GM21717 (cell line): ENCODE results near the gene CCNJ.

Source experiments
- ATAC-seq: cut with Tn5 transposase; IDR thresholded peaks from one replicate; pipeline ENCODE4 v1.9.1; 2021; ENCODE audit warnings: mild to moderate bottlenecking, moderate library complexity; ENCODE audit not compliant: unreplicated experiment

The CCNJ gene

DNA sequence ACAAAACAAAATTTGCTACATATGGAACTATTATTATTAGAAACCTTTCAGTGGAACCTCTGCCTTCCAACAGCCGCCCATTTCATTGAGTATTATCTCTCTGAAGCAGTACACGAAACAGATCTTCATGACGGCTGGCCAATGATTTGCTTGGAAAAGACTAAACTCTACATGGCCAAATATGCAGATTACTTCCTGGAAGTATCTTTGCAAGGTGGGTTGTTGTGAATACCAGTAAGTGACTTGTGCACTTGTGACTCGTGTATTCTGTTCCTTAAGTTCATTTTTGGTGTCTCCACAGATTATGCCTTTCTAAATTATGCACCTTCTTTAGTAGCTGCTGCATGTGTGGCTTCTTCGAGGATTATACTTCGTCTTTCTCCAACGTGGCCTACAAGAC, 13.4 kb downstream of the CCNJ start:
- no peak for ATAC-seq

DNA sequence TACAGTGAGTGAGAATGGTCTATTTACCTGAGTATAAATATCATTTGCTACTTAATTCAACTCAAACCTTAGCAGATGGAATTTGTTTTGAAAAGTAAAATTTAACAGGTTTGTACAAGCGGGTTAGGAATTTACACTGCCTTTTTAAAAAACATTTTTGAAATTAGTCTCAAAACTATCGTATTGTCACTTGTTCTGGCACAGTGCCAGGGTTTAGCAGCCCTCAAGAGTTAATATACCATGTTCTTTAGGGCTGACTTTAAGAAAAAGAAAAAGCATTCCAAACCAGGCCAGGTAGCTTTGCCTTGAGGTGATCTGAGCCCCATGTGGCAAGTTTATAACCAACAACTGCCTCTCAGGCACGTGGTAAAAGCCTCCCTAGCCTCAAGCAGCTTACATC, 17.8 kb downstream of the CCNJ start:
- no peak for ATAC-seq

DNA sequence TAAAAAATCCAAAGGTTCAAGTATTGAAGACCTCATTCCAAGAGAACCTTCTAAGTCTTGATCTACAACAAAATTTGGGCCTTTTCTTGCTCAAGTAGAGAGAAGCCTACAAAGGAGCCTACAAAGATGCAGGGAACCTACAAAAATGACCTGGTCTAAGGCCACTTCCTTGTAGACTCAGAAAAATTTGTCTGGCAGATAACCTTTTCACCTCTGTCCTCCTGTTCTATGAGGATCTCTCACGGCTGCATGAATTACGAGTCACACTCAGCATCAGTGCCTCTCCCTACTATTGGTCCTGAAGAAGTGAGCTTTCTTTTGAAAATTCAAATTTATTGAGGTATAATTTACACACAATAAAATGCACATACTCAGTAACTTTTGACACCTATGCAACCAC, 29.3 kb downstream of the CCNJ start:
- ATAC-seq: no peak

DNA sequence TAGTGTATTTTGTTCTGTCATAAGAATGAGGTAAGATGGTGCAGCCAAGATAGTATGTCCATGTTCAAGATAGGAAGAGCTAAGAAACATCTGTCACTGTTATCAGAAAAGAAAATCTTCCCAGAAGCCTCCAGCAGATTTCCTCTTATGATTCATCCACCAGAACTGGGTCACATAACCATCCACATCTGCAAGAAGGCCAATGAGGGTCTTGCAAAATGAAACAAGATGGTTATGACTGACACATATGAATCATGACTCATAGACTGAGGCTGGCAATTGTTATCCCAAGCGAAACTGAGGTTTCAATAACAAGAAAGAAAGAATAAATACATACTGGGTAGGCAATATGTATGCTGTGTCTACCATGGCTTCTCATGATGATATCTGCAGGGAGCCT, 30.3 kb downstream of the CCNJ start:
- no peak for ATAC-seq

DNA sequence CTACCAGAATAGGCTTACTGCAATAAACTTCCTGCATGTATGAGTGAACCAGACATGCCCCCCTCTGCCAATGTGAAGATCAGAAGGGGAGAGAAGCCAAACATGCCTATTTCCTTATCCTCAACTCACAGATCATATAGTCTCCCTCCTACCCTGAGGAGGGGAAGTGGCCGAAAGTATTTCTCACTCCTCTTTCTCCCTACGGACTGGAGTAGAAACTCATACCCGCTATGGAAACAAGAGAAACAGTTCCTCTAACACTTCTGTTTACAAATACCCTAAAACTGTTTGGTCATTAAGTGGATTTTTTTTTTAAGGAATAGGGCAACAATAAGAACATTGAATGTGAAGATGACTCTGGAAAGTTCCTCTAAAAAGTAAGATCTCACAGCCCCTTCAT, 31.4 kb downstream of the CCNJ start:
- ATAC-seq: no peak

DNA sequence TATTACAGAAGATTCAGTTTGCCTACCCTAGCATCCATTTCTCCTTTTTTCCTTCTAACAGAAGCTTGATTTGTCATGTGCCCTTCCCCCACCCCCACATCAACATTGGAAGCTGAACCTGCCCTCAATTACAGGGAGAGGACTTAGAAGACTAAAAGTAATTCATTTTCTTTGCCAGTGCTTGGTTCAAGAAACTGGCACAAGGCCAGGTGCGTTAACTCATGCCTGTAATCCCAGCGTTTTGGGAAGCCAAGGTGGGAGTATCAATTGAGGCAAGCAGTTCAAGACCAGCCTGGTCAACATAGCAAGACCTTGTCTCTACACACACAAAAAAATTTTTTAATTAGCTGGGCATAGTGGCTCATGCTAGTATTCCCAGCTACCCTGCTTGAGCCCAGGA, 32.6 kb downstream of the CCNJ start:
- ATAC-seq: no peak

DNA sequence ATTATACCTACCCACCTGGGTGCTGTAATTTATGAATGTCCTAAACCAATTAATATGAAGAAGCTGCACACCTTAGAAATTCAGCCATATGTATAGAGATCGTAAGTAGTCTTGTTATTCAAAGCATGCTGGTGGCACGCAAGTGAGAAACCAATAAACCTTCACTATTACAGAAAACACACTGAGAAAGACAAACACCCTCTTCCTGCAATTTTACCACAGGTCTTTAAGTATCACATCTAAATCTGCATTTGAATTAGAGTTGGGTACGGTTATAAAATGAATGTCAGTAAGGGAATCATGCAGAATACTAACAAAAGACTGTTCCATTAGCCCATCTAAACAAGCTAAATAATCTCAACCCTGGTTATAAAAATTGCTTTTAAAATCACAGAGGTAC, 33.8 kb downstream of the CCNJ start:
- ATAC-seq: no peak

DNA sequence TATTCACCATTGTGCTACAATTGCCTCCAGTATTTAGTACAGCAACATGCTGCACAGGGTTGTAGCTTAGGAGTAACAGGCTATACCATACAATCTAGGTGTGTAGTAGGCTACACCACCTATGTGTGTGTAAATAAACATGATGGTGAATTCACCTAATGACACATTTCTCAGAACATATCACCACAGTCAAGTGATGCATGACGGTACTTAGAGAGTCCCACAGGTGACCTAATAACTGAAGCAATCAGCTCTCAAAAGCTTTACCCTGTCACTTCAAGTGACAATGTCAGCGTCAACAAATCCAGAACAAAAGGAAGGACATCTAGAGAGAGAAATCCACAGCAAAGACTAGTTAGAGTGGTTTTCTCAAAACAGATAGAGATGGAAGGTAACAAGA, 38.8 kb downstream of the CCNJ start:
- ATAC-seq: no peak

DNA sequence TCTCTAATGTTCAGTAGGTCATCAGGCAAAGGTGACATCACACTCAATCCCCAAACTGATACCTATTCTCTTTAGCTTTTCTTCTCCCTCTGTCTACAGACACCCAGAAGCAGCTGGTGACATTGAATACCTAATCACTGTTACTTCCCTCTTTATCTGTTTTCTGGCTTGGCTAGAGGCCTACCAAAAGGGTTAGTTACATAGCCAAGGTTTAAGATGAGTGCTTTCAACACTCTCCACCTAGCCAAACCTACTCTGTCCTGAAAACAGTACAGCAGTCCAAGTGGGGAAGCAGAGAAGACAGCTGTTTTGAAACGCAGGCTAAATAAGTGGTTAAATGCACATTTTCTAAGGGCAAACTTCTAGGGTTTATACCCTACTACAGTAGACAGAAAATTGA, 39.4 kb downstream of the CCNJ start:
- ATAC-seq: no peak

DNA sequence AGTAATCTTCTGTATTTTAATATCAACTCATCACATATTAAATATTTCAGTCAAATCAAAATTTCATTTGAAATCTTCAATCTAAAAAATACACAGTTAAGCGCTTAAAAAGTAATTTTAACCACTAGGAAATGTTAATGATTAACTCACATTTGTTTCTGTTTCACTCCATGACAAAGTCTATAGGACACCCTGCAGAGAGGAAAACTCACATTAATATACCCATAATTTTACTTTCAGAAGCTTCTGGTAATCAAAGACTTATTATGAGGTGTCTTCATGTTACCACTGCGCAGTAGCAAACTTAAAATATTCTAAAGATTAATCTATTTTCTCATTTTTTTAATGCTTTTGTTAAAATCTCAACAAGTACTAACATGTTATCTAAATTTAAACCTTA, 45.7 kb downstream of the CCNJ start:
- ATAC-seq: no peak

DNA sequence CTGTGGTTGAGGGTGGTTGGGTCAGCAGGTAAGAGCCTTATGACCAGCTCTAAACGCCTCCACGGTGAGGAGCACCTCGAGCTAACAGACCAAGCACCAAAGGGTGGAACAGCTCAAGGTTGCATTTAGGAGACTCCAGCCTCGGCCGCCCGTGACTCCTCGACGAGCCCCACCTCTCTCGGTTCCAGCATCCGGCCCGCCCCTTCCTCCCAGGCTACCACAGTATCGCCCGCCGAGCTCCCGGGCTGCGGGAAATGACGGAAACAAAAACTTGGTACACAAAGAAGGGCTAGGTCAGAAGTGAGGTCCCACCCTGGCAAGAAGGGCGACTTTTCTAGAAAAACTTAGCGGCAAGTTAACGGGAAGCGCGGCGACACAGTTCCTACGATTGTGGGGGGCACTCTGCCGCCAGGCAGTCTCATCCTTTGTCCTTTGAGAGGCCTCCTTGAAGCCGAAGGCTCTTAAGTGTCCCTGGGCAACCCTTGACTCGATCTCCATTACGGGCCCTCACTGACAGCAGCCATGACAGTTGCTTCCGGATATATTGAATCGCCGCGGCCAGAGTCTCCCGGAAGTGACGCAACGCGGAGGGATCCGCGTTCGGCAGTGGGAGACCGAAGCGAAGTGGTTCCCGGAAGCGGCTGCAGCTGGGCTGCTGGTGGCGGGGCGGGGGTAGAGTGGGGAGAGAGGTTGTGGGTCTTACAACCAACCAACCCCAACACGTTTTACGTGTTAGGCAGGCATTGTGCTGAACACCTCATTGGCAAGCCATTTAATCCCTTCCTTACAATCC, 46.5 kb downstream of the CCNJ start:
- ATAC-seq: peak; percentile 92

DNA sequence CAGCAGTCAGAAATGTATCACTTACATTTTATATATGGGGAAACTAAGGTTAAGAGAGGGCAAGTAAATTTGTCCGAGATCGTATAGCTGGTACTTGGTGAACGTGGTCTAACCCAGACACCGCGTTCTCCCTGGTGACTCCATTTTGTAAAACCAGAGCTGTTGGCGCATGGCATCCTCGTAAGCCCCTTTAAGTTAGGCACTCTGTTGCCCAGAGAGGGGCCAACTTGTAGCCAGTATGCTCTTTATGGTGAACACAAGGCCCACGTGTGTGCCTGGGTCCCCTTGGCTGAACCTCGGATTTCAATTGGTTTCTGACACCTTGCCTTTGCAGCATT, 47.0 kb downstream of the CCNJ start:
- no peak for ATAC-seq

DNA sequence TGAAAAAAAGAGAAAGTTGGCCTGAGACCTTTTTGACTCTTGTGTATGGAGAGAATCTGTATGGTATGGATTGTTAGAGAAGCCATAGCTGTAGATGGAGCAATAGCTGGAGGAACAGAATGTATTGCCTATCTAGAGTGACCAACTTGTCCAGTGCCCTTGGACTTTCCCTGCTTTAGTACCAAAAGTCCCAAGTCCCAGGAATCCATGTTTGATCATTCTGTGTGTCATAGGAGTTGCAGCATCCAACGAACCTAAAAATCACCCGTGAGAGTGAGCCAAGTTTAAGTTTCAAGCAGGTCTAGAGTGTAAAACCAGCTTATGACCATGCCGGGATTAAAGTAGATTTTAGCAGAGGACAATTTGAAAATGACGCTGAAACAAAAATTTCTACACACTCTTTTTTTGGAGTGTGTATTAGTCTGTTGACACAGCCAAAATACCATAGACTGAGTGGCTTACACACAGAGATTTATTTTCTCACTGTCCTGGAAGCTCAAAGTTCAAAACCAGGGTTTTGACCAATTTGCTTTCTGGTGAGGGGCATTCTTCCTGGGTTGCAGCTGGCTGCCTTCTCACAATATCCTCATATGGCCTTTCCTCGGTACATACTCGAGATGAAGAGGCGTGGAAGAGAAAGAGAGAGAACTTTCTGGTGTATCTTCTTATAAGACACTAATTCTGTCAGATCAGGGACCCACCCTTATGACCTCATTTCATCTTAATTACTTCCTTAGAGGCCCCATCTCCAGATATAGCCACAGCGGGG, 49.8 kb downstream of the CCNJ start:
- ATAC-seq: no peak

DNA sequence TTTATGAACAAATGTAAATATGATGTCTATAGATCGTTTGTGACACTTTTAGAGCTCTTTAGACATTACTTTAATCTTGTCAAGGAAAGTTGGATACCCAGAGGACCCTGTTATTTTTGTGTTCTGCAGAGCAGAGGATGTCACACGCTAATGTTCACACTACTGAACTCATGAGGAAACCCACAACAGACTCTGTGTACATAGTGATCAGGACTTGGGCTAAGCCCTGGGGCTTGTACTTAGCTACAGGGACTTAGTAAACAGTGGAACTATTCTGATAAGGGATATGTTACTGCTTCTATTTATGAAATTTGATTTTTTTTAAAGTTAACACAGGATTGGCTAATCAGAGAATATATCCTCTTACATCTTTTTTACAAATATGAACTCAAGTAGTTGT, 50.6 kb downstream of the CCNJ start:
- no peak for ATAC-seq

DNA sequence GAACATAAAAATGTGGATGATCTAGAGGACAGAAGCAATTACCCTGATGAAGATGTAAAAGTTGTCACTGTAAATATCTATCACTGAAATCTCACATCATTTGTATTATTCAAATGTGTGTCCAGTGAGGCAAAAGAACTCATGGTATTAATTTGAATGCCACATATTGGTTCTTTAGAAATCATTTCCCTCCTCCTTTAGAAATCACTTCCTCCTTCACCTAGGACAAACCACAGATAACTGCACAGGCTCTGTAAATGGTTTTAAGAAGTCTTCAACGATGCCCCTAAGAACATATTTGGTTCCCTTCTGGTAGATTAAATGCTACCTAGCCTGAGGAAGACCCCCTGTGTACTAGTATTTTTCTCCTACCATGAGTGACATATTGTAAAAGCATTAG, 53.6 kb downstream of the CCNJ start:
- ATAC-seq: no peak

DNA sequence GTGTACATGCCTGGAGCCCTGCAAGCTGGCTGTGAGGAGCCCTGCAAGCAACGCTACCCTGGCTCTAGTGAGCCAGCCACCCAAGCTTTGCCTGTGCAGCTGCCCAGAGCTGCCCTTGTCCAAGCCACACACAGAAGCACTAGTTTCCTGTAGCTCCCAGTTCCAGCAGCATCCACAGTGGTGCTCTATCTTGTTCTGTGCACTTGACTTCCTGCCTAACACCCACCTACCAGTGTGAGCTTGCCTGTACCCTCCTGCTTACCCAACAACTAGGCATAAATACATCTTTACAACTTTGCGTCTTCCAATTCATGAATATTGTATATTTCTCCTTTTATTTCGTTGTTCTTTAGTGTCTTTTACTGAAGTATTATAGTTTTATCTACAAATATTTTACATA, 54.5 kb downstream of the CCNJ start:
- no peak for ATAC-seq

DNA sequence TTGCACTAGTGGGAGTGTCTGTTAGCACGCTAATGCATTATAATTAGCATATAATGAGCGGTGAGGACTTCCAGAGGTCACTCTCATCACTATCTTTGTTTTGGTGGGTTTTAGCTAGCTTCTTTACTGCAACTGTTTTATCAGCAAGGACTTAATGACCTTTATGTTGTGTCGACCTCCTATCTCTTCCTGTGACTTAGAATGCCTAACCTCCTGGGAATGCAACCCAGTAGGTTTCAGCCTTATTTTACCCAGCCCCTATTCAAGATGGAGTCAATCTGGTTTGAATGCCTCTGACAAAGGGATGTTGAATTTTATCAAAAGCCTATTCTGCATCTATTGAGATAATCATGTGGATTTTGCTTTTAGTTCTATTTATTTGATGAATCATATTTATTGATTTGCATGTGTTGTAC, 64.2 kb downstream of the CCNJ start:
- no peak for ATAC-seq
